IMR-90 (cell line): ENCODE measurements around the gene EPAS1. TPM values are rescaled to one million over a fixed set of nuclear protein-coding genes. Genes with fewer than 3 reads are reported as not detected.

Source experiments
- ATAC-seq: fragments of 200-7000 bp; cut with Tn5 transposase; 2 replicates; pipeline ENCODE4 v1.9.1; 2020; ENCODE audit warnings: low read depth, mild to moderate bottlenecking, moderate library complexity
- BruUV-seq: library from RNA; stranded (reverse); fragments of 400-500 nt; replicated peaks from 2 replicates; lab custom pipeline; 2021; lab: Mats Ljungman, UMichigan
- CTCF ChIA-PET: fragments of 300-600 bp; formaldehyde crosslinking; extraction: SDS; loops from one replicate; lab custom pipeline; 2021; ENCODE audit warnings: antibody characterized with exemption; lab: Yijun Ruan, JAX
- POLR2A ChIA-PET: fragments of 300-600 bp; sonication (Branson Sonifier 250); formaldehyde crosslinking; loops from one replicate; lab custom pipeline; 2022; ENCODE audit warnings: antibody characterized with exemption; ENCODE audit not compliant: unreplicated experiment; lab: Charles Lee
- DNase-seq: peaks from one replicate; pipeline ENCODE4 v3.0.0; 2013
- H2AFZ ChIP-seq: replicated peaks from 2 replicates; pipeline ENCODE3; 2013; ENCODE audit warnings: low read length, mild to moderate bottlenecking; ENCODE audit not compliant: poor library complexity
- H2AK5ac ChIP-seq: 2 replicates; pipeline ENCODE4 v1.6.1; 2013; ENCODE audit warnings: low read depth, low read length, inconsistent platforms
- H2AK9ac ChIP-seq: replicated peaks from 2 replicates; pipeline ENCODE3; 2013; ENCODE audit warnings: mild to moderate bottlenecking, low read depth, low read length, moderate library complexity; ENCODE audit not compliant: poor library complexity
- H2BK120ac ChIP-seq: 2 replicates; pipeline ENCODE4 v1.6.1; 2013; ENCODE audit warnings: low read depth, low read length, inconsistent platforms
- H2BK15ac ChIP-seq: 3 replicates; pipeline ENCODE4 v1.6.1; 2013; ENCODE audit warnings: low read depth, low read length, inconsistent platforms
- H2BK20ac ChIP-seq: 2 replicates; pipeline ENCODE4 v1.6.1; 2013; ENCODE audit warnings: low read depth, mild to moderate bottlenecking, inconsistent platforms, low read length, moderate library complexity
- H2BK5ac ChIP-seq: 2 replicates; pipeline ENCODE4 v1.6.1; 2013; ENCODE audit warnings: mild to moderate bottlenecking, low read depth, low read length, inconsistent platforms; ENCODE audit not compliant: poor library complexity, severe bottlenecking
- H3K14ac ChIP-seq: replicated peaks from 2 replicates; pipeline ENCODE4 v1.6.1; 2013; ENCODE audit warnings: low read depth, low read length, inconsistent platforms
- H3K18ac ChIP-seq: 2 replicates; pipeline ENCODE4 v1.6.1; 2013; ENCODE audit warnings: low read depth, low read length, control low read depth
- H3K23ac ChIP-seq: 2 replicates; pipeline ENCODE4 v1.6.1; 2013; ENCODE audit warnings: low read depth, low read length, inconsistent platforms
- H3K27ac ChIP-seq: 2 replicates; pipeline ENCODE4 v1.5.1; 2013; ENCODE audit warnings: mild to moderate bottlenecking, control low read depth, low read length; ENCODE audit not compliant: insufficient read depth
- H3K27me3 ChIP-seq: 2 replicates; pipeline ENCODE4 v1.6.1; 2013; ENCODE audit warnings: low read length; ENCODE audit not compliant: control insufficient read depth, insufficient read depth
- H3K36me3 ChIP-seq: 2 replicates; pipeline ENCODE4 v1.6.1; 2013; ENCODE audit warnings: low read length, mixed read lengths; ENCODE audit not compliant: control insufficient read depth, insufficient read depth
- H3K4ac ChIP-seq: 2 replicates; pipeline ENCODE4 v1.6.1; 2013; ENCODE audit warnings: low read depth, low read length, inconsistent platforms
- H3K4me1 ChIP-seq: 2 replicates; pipeline ENCODE4 v1.6.1; 2013; ENCODE audit warnings: low read length, mixed read lengths; ENCODE audit not compliant: control insufficient read depth, insufficient read depth
- H3K4me2 ChIP-seq: 2 replicates; pipeline ENCODE4 v1.6.1; 2013; ENCODE audit warnings: low read depth, mild to moderate bottlenecking, control low read depth, low read length, moderate library complexity
- H3K4me3 ChIP-seq: 2 replicates; pipeline ENCODE4 v1.5.1; 2013; ENCODE audit warnings: low read depth, mild to moderate bottlenecking, control low read depth, low read length, moderate library complexity; ENCODE audit not compliant: insufficient read depth
- H3K56ac ChIP-seq: 2 replicates; pipeline ENCODE4 v1.6.1; 2013; ENCODE audit warnings: low read length, inconsistent platforms; ENCODE audit not compliant: insufficient read depth; ENCODE audit errors: extremely low read depth
- H3K79me1 ChIP-seq, 2 experiments: 2 replicates each; pipeline ENCODE4 v1.6.1; 2013; ENCODE audit warnings: low read length in 2 of 2, inconsistent platforms in 1 of 2, low read depth in 1 of 2
- H3K9ac ChIP-seq: 2 replicates; pipeline ENCODE4 v1.6.1; 2013; ENCODE audit warnings: low read depth, low read length, control low read depth
- H3K9me1 ChIP-seq: 2 replicates; pipeline ENCODE4 v1.6.1; 2013; ENCODE audit warnings: low read length, inconsistent platforms; ENCODE audit not compliant: insufficient read depth
- H3K9me3 ChIP-seq: 2 replicates; pipeline ENCODE4 v1.6.1; 2013; ENCODE audit warnings: low read length; ENCODE audit not compliant: control insufficient read depth, insufficient read depth
- H4K20me1 ChIP-seq: 2 replicates; pipeline ENCODE4 v1.6.1; 2013; ENCODE audit warnings: low read length, inconsistent platforms; ENCODE audit not compliant: insufficient read depth
- H4K5ac ChIP-seq: 2 replicates; pipeline ENCODE4 v1.6.1; 2013; ENCODE audit warnings: mild to moderate bottlenecking, low read depth, low read length, control low read depth
- H4K8ac ChIP-seq, 2 experiments: 2 replicates each; pipeline ENCODE4 v1.6.1; 2013; ENCODE audit warnings: low read depth in 2 of 2, low read length in 2 of 2, control low read depth in 1 of 2, inconsistent platforms in 1 of 2
- H4K91ac ChIP-seq: 2 replicates; pipeline ENCODE4 v1.6.1; 2013; ENCODE audit warnings: low read depth, low read length, inconsistent platforms; ENCODE audit not compliant: insufficient read depth
- BHLHE40 ChIP-seq: fragments of 150-350 bp; IDR thresholded peaks from 2 replicates; pipeline ENCODE4 v1.6.1; 2016; ENCODE audit warnings: mild to moderate bottlenecking, low read depth, low read length
- CEBPB ChIP-seq: IDR thresholded peaks from 2 replicates; pipeline ENCODE4 v1.6.1; 2012; ENCODE audit warnings: low read depth, low read length, improper control_type of control experiment
- FOS ChIP-seq: fragments of 150-350 bp; IDR thresholded peaks from 2 replicates; pipeline ENCODE4 v1.6.1; 2016; ENCODE audit warnings: low read depth, low read length
- MAFK ChIP-seq: IDR thresholded peaks from 2 replicates; pipeline ENCODE4 v1.6.1; 2012; ENCODE audit warnings: low read depth, low read length, improper control_type of control experiment
- MAZ ChIP-seq: IDR thresholded peaks from 2 replicates; pipeline ENCODE4 v1.6.1; 2012; ENCODE audit warnings: low read depth, mild to moderate bottlenecking, low read length, improper control_type of control experiment, moderate library complexity, borderline replicate concordance
- MXI1 ChIP-seq: IDR thresholded peaks from 2 replicates; pipeline ENCODE4 v1.6.1; 2012; ENCODE audit warnings: low read depth, mild to moderate bottlenecking, low read length, moderate library complexity, borderline replicate concordance
- NFE2L2 ChIP-seq: fragments of 150-350 bp; IDR thresholded peaks from 2 replicates; pipeline ENCODE4 v1.6.1; 2016; ENCODE audit warnings: low read depth, mild to moderate bottlenecking, low read length
- POLR2A ChIP-seq: IDR thresholded peaks from 2 replicates; pipeline ENCODE4 v1.6.1; 2012; ENCODE audit warnings: mild to moderate bottlenecking, low read depth, low read length
- RAD21 ChIP-seq: IDR thresholded peaks from 2 replicates; pipeline ENCODE4 v1.6.1; 2012; ENCODE audit warnings: low read length, improper control_type of control experiment
- RCOR1 ChIP-seq: IDR thresholded peaks from 2 replicates; pipeline ENCODE4 v1.6.1; 2012; ENCODE audit warnings: mild to moderate bottlenecking, low read length, improper control_type of control experiment; ENCODE audit not compliant: insufficient replicate concordance
- RFX5 ChIP-seq: IDR thresholded peaks from 2 replicates; pipeline ENCODE4 v1.8.0; 2012; ENCODE audit warnings: low read depth, mild to moderate bottlenecking, low read length, moderate library complexity
- SMC3 ChIP-seq: fragments of 150-350 bp; IDR thresholded peaks from 2 replicates; pipeline ENCODE4 v1.6.1; 2016; ENCODE audit warnings: low read depth, mild to moderate bottlenecking, antibody characterized with exemption, low read length, moderate library complexity
- WGBS, 2 experiments: methylation state at CpG; one replicate each; pipeline versions ENCODE4 v1.1.5 to v1.1.7; 2013; ENCODE audit warnings: missing lambda C conversion rate in 2 of 2; ENCODE audit not compliant: insufficient read length in 1 of 2; ENCODE audit errors: extremely low coverage in 2 of 2; 5-methylcytosine and 5-hydroxymethylcytosine counted together
- dilution Hi-C: fragments of 300-500 bp; cut with HindIII; formaldehyde crosslinking; loops from one replicate; pipeline ENCODE4 v1.14.3; 2018; ENCODE audit warnings: low sequenced_read_pairs; ENCODE audit not compliant: unreplicated experiment
- in situ Hi-C: fragments of 300-500 bp; cut with MboI; formaldehyde crosslinking; loops from 3 replicates; pipeline ENCODE4 v1.14.3; 2019; ENCODE audit warnings: low sequenced_read_pairs, inconsistent platforms, mixed read lengths
- intact Hi-C: fragments of 100-400 bp; cut with micrococcal nuclease; formaldehyde crosslinking; loops from 2 replicates; pipeline ENCODE4 v1.10.0; 2022
- polyA plus RNA-seq, 3 experiments: library from polyadenylated mRNA; depleted of rRNA; stranded (reverse); fragments of >200 nt; gene quantifications; 2 replicates each; pipeline ENCODE4 v1.2.3, GENCODE V29; 2012; ENCODE audit warnings: low replicate concordance in 1 of 3
- total RNA-seq: library from RNA; depleted of rRNA; stranded (reverse); fragments of >200 nt; gene quantifications from 2 replicates; pipeline ENCODE4 v1.2.3, GENCODE V29; 2012
- TF ChIP-seq, protein P1 (sequence below): fragments of 150-350 bp; IDR thresholded peaks from 2 replicates; pipeline ENCODE4 v1.6.1; 2016; ENCODE audit warnings: low read depth, mild to moderate bottlenecking, low read length, moderate library complexity, borderline replicate concordance
- TF ChIP-seq, protein P2 (sequence below): conservative IDR thresholded peaks from 2 replicates; pipeline ENCODE4 v1.5.1; 2012; ENCODE audit warnings: mild to moderate bottlenecking, low read depth, low read length, improper control_type of control experiment
- TF ChIP-seq, protein P3 (sequence below): fragments of 150-350 bp; IDR thresholded peaks from 2 replicates; pipeline ENCODE4 v1.6.1; 2017; ENCODE audit warnings: mild to moderate bottlenecking, antibody characterized with exemption, low read length, low read depth

Gene EPAS1
- total and polyA plus RNA-seq, 2 of the 4 experiments (the other 2 are of a cell fraction), result 40.7 to 120 TPM

DNA sequence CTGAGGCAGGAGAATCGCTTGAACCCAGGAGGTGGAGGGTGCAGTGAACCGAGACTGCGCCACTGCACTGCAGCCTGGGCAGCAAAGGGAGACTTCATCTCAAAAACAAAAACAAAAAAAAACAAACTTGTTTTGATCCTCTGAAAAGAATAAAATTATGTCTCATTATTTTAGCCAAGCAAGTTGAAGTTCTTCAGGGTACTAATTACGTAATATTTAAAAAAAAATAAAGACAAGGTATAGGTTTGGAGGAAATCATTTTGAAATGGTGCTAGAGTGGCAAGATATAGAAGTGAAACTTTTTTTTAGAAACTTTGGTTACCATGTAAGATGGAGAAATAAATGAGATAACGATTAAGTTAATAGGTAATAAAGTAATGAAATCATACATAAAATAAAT is 127.7 kb downstream of the EPAS1 start:
- ATAC-seq (no peak), DNase-seq (no peak)
- Histone ChIP-seq H3K56ac (no peak overlapping the region), H3K4me3 (no peak overlapping the region), H3K9me1 (no peaks in the 10 kb centered on the region), H3K79me1 (no peaks in the 10 kb centered on the region), H3K4ac (no peak overlapping the region), H3K4me2 (no peak overlapping the region), H3K27ac (no peak overlapping the region), H3K9ac (no peak overlapping the region), H2BK120ac (no peak overlapping the region), H2AK9ac (no peak overlapping the region), H4K20me1 (no peaks in the 10 kb centered on the region), H4K8ac (no peak overlapping the region), H2AK5ac (no peak overlapping the region), H3K27me3 (no peaks in the 10 kb centered on the region), H3K18ac (no peak overlapping the region), H3K36me3 (no peaks in the 10 kb centered on the region), H2BK15ac (no peak overlapping the region), H3K23ac (no peak overlapping the region), H2AFZ (no peak overlapping the region), H2BK20ac (no peak overlapping the region), H2BK5ac (no peak overlapping the region), H3K14ac (no peak overlapping the region), H4K5ac (no peak overlapping the region), H4K91ac (no peak overlapping the region), H3K4me1 (no peaks in the 10 kb centered on the region), H3K9me3 (peaks cover 5% of the 10 kb centered on the region; the same call in 1 of the 2 replicates)
- dilution Hi-C loops, result no loop called here
- in situ Hi-C loops, result no loop called here
- no CpG with 5 or more reads among the region's 5 CpGs for WGBS, 2 experiments
- TF ChIP-seq RFX5 (no peak), SMC3 (no peak), NFE2L2 (no peak), FOS (no peak), POLR2A (no peak), MAZ (no peak), MXI1 (no peak), RAD21 (no peak), MAFK (no peak), RCOR1 (no peak), BHLHE40 (no peak), CEBPB (no peak)
- TF ChIP-seq, protein P1, sequence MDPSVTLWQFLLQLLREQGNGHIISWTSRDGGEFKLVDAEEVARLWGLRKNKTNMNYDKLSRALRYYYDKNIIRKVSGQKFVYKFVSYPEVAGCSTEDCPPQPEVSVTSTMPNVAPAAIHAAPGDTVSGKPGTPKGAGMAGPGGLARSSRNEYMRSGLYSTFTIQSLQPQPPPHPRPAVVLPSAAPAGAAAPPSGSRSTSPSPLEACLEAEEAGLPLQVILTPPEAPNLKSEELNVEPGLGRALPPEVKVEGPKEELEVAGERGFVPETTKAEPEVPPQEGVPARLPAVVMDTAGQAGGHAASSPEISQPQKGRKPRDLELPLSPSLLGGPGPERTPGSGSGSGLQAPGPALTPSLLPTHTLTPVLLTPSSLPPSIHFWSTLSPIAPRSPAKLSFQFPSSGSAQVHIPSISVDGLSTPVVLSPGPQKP, result no peak
- TF ChIP-seq, protein P2, sequence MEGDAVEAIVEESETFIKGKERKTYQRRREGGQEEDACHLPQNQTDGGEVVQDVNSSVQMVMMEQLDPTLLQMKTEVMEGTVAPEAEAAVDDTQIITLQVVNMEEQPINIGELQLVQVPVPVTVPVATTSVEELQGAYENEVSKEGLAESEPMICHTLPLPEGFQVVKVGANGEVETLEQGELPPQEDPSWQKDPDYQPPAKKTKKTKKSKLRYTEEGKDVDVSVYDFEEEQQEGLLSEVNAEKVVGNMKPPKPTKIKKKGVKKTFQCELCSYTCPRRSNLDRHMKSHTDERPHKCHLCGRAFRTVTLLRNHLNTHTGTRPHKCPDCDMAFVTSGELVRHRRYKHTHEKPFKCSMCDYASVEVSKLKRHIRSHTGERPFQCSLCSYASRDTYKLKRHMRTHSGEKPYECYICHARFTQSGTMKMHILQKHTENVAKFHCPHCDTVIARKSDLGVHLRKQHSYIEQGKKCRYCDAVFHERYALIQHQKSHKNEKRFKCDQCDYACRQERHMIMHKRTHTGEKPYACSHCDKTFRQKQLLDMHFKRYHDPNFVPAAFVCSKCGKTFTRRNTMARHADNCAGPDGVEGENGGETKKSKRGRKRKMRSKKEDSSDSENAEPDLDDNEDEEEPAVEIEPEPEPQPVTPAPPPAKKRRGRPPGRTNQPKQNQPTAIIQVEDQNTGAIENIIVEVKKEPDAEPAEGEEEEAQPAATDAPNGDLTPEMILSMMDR, result no peak
- TF ChIP-seq, protein P3, sequence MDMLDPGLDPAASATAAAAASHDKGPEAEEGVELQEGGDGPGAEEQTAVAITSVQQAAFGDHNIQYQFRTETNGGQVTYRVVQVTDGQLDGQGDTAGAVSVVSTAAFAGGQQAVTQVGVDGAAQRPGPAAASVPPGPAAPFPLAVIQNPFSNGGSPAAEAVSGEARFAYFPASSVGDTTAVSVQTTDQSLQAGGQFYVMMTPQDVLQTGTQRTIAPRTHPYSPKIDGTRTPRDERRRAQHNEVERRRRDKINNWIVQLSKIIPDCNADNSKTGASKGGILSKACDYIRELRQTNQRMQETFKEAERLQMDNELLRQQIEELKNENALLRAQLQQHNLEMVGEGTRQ, result no peak
- no TSS peak for BruUV-seq
- ChIA-PET POLR2A (no interaction called here), CTCF (no interaction called here)
- intact Hi-C loops, result no loop called here
